ENCODE data around the gene CYBA. TPM values are rescaled to one million over a fixed set of nuclear protein-coding genes. Genes with fewer than 3 reads are reported as not detected.

Gene CYBA
- total and polyA plus RNA-seq, 3 experiments from 2014 or later: 208 to 1,129 (median 237) TPM

- ChIA-PET POLR2A (interaction anchor here (1.6 to 2.4 kb wide), 2 partner anchors 14 to 68 kb away, joined by 8 to 15 read pairs; no protein-coding TSS in a partner anchor), CTCF (interaction anchor here (1.0 to 4.2 kb wide), 3 partner anchors 14 to 159 kb away, joined by 3 to 21 read pairs (median 6); partner anchors contain the start of gene ZC3H18)
- Histone ChIP-seq H3K4me3 (ENCODE audit: low read length) (peak overlapping the region; percentile 61), H3K27ac (ENCODE audit: low read depth, low read length) (peak overlapping the region; percentile 75), H3K4me1 (ENCODE audit: insufficient read depth, low read length) (peaks cover 40% of the 10 kb centered on the region), H3K9me3 (ENCODE audit: low read length) (no peaks in the 10 kb centered on the region), H3K27me3 (ENCODE audit: insufficient read depth, low read length, poor library complexity, severe bottlenecking) (no peaks in the 10 kb centered on the region), H3K36me3 (ENCODE audit: insufficient read depth, low read length) (no peaks in the 10 kb centered on the region)
- peak overlapping the region; percentile 83 to 97 (median 92) for H3K27ac Mint-ChIP-seq
- H3K9me3 Mint-ChIP-seq: peaks cover 0 to 6% (median 3%) of the 10 kb centered on the region in 5 donors
- peaks cover 31 to 48% (median 31%) of the 10 kb centered on the region in 3 donors for H3K4me1 Mint-ChIP-seq
- no peaks in the 10 kb centered on the region for H3K27me3 Mint-ChIP-seq
- peak; percentile 46 to 73 (median 56) for DNase-seq
- H3K4me3 Mint-ChIP-seq: peak overlapping the region; percentile 75 to 90 (median 82)
- peaks cover 0 to 34% (median 3%) of the 10 kb centered on the region in 3 donors for H3K36me3 Mint-ChIP-seq
Measured at GRCh38 chr16:88634141-88634993, 16.5 kb downstream of the CYBA start.

- Histone ChIP-seq H3K4me3 (ENCODE audit: low read length) (peak overlapping the region; percentile 61), H3K9me3 (ENCODE audit: low read length) (no peaks in the 10 kb centered on the region), H3K27ac (ENCODE audit: low read depth, low read length) (peak overlapping the region; percentile 75), H3K36me3 (ENCODE audit: insufficient read depth, low read length) (no peaks in the 10 kb centered on the region), H3K4me1 (ENCODE audit: insufficient read depth, low read length) (peaks cover 34% of the 10 kb centered on the region), H3K27me3 (ENCODE audit: insufficient read depth, low read length, poor library complexity, severe bottlenecking) (no peaks in the 10 kb centered on the region)
- peak overlapping the region; percentile 75 to 90 (median 82) for H3K4me3 Mint-ChIP-seq
- CTCF ChIA-PET: interaction anchor here (0.7 to 4.2 kb wide), 11 partner anchors 13 to 1140 kb away, joined by 3 to 21 read pairs (median 3); partner anchors contain the start of genes GALNS, MVD, TRAPPC2L and ZC3H18
- H3K36me3 Mint-ChIP-seq: peaks cover 0 to 39% (median 3%) of the 10 kb centered on the region in 3 donors
- POLR2A ChIA-PET: interaction anchor here (0.7 to 2.4 kb wide), 5 partner anchors 14 to 69 kb away, joined by 3 to 15 read pairs (median 4); partner anchors contain the start of gene MVD
- H3K4me1 Mint-ChIP-seq: peaks cover 30 to 43% (median 31%) of the 10 kb centered on the region in 3 donors
- peaks cover 0 to 6% (median 3%) of the 10 kb centered on the region in 5 donors for H3K9me3 Mint-ChIP-seq
- peak; percentile 44 to 83 (median 69) for DNase-seq
- no peaks in the 10 kb centered on the region for H3K27me3 Mint-ChIP-seq
- peak overlapping the region; percentile 83 to 97 (median 92) for H3K27ac Mint-ChIP-seq
Measured at GRCh38 chr16:88633684-88634140, 17.1 kb downstream of the CYBA start.

GRCh38 chr16:88632587-88632930, 18.3 kb downstream of the CYBA start:
- ChIA-PET POLR2A (interaction anchor here (0.5 to 2.4 kb wide), 5 partner anchors 12 to 70 kb away, joined by 3 to 15 read pairs (median 7); partner anchors contain the start of gene MVD), CTCF (interaction anchor here (0.9 to 4.2 kb wide), 7 partner anchors 12 to 1141 kb away, joined by 3 to 21 read pairs (median 5); partner anchors contain the start of gene ZC3H18)
- H3K36me3 Mint-ChIP-seq: peaks cover 0 to 50% (median 3%) of the 10 kb centered on the region in 3 donors
- H3K27ac ChIP-seq (ENCODE audit: low read depth, low read length): no peak overlapping the region
- peaks cover 22% of the 10 kb centered on the region for H3K4me1 ChIP-seq (ENCODE audit: insufficient read depth, low read length)
- peaks cover 19 to 32% (median 22%) of the 10 kb centered on the region in 3 donors for H3K4me1 Mint-ChIP-seq
- no peaks in the 10 kb centered on the region for H3K9me3 ChIP-seq (ENCODE audit: low read length)
- no peak for DNase-seq
- peak overlapping the region in 7 of 8 donors; percentile 17 to 97 (median 93) for H3K27ac Mint-ChIP-seq
- peak overlapping the region in 4 of 7 donors; percentile 19 to 65 (median 34) for H3K4me3 Mint-ChIP-seq
- H3K4me3 ChIP-seq (ENCODE audit: low read length): no peak overlapping the region
- no peaks in the 10 kb centered on the region for H3K27me3 Mint-ChIP-seq
- no peaks in the 10 kb centered on the region for H3K27me3 ChIP-seq (ENCODE audit: insufficient read depth, low read length, poor library complexity, severe bottlenecking)
- peaks cover 0 to 4% (median under 1%) of the 10 kb centered on the region in 5 donors for H3K9me3 Mint-ChIP-seq
- peaks cover 8% of the 10 kb centered on the region for H3K36me3 ChIP-seq (ENCODE audit: insufficient read depth, low read length)

GRCh38 chr16:88631920-88632586, 18.8 kb downstream of the CYBA start:
- Histone ChIP-seq H3K9me3 (ENCODE audit: low read length) (no peaks in the 10 kb centered on the region), H3K4me1 (ENCODE audit: insufficient read depth, low read length) (peaks cover 17% of the 10 kb centered on the region), H3K4me3 (ENCODE audit: low read length) (no peak overlapping the region), H3K36me3 (ENCODE audit: insufficient read depth, low read length) (peaks cover 10% of the 10 kb centered on the region), H3K27me3 (ENCODE audit: insufficient read depth, low read length, poor library complexity, severe bottlenecking) (no peaks in the 10 kb centered on the region), H3K27ac (ENCODE audit: low read depth, low read length) (no peak overlapping the region)
- ChIA-PET POLR2A (interaction anchor here (0.7 to 2.4 kb wide), 2 partner anchors 9 to 12 kb away, joined by 8 to 15 read pairs; no protein-coding TSS in a partner anchor), CTCF (interaction anchor here (0.9 to 4.2 kb wide), 5 partner anchors 9 to 62 kb away, joined by 3 to 21 read pairs (median 6); partner anchors contain the start of gene ZC3H18)
- DNase-seq: no peak
- Mint-ChIP-seq H3K9me3 (peaks cover 0 to under 1% (median 0%) of the 10 kb centered on the region in 5 donors), H3K36me3 (peaks cover 0 to 53% (median 3%) of the 10 kb centered on the region in 3 donors), H3K27ac (peak overlapping the region in 7 of 8 donors; percentile 5 to 97 (median 76)), H3K4me3 (peak overlapping the region in 3 of 7 donors; percentile 13 to 65 (median 58)), H3K4me1 (peaks cover 14 to 27% (median 17%) of the 10 kb centered on the region in 3 donors), H3K27me3 (no peaks in the 10 kb centered on the region)

- H3K27me3 Mint-ChIP-seq: no peaks in the 10 kb centered on the region
- peak overlapping the region in 3 of 7 donors; percentile 13 to 63 (median 58) for H3K4me3 Mint-ChIP-seq
- Histone ChIP-seq H3K27me3 (ENCODE audit: insufficient read depth, low read length, poor library complexity, severe bottlenecking) (no peaks in the 10 kb centered on the region), H3K4me1 (ENCODE audit: insufficient read depth, low read length) (peaks cover 16% of the 10 kb centered on the region), H3K27ac (ENCODE audit: low read depth, low read length) (no peak overlapping the region), H3K36me3 (ENCODE audit: insufficient read depth, low read length) (peaks cover 14% of the 10 kb centered on the region), H3K4me3 (ENCODE audit: low read length) (no peak overlapping the region), H3K9me3 (ENCODE audit: low read length) (no peaks in the 10 kb centered on the region)
- ChIA-PET POLR2A (interaction anchor here (0.7 kb wide), 1 partner anchor 9 kb away, joined by 8 read pairs; no protein-coding TSS in a partner anchor), CTCF (interaction anchor here (0.9 to 4.2 kb wide), 3 partner anchors 9 to 54 kb away, joined by 3 to 21 read pairs (median 8); no protein-coding TSS in a partner anchor)
- H3K9me3 Mint-ChIP-seq: no peaks in the 10 kb centered on the region
- peaks cover 12 to 27% (median 16%) of the 10 kb centered on the region in 3 donors for H3K4me1 Mint-ChIP-seq
- DNase-seq: no peak
- peaks cover 0 to 60% (median 3%) of the 10 kb centered on the region in 3 donors for H3K36me3 Mint-ChIP-seq
- H3K27ac Mint-ChIP-seq: peak overlapping the region in 6 of 8 donors; percentile 47 to 96 (median 76)
Measured at GRCh38 chr16:88631384-88631783, 19.5 kb downstream of the CYBA start.

- Histone ChIP-seq H3K9me3 (ENCODE audit: low read length) (no peaks in the 10 kb centered on the region), H3K4me1 (ENCODE audit: insufficient read depth, low read length) (peaks cover 16% of the 10 kb centered on the region), H3K36me3 (ENCODE audit: insufficient read depth, low read length) (peaks cover 14% of the 10 kb centered on the region), H3K4me3 (ENCODE audit: low read length) (no peak overlapping the region), H3K27me3 (ENCODE audit: insufficient read depth, low read length, poor library complexity, severe bottlenecking) (no peaks in the 10 kb centered on the region), H3K27ac (ENCODE audit: low read depth, low read length) (no peak overlapping the region)
- H3K27me3 Mint-ChIP-seq: no peaks in the 10 kb centered on the region
- peak overlapping the region in 1 of 7 donors; percentile 58 for H3K4me3 Mint-ChIP-seq
- ChIA-PET CTCF (interaction anchor here (0.9 to 4.2 kb wide), 2 partner anchors 10 to 11 kb away, joined by 3 to 21 read pairs; no protein-coding TSS in a partner anchor), POLR2A (no interaction called here)
- H3K9me3 Mint-ChIP-seq: no peaks in the 10 kb centered on the region
- peaks cover 7 to 24% (median 12%) of the 10 kb centered on the region in 3 donors for H3K4me1 Mint-ChIP-seq
- DNase-seq: no peak
- H3K27ac Mint-ChIP-seq: peak overlapping the region in 3 of 8 donors; percentile 43 to 96 (median 75)
- peaks cover 0 to 64% (median 3%) of the 10 kb centered on the region in 3 donors for H3K36me3 Mint-ChIP-seq
Measured at GRCh38 chr16:88630941-88631340, 19.9 kb downstream of the CYBA start.

GRCh38 chr16:88630433-88630832, 20.4 kb downstream of the CYBA start:
- Histone ChIP-seq H3K4me3 (ENCODE audit: low read length) (no peak overlapping the region), H3K27ac (ENCODE audit: low read depth, low read length) (no peak overlapping the region), H3K9me3 (ENCODE audit: low read length) (no peaks in the 10 kb centered on the region), H3K27me3 (ENCODE audit: insufficient read depth, low read length, poor library complexity, severe bottlenecking) (no peaks in the 10 kb centered on the region), H3K4me1 (ENCODE audit: insufficient read depth, low read length) (peaks cover 12% of the 10 kb centered on the region), H3K36me3 (ENCODE audit: insufficient read depth, low read length) (peaks cover 16% of the 10 kb centered on the region)
- H3K36me3 Mint-ChIP-seq: peaks cover 0 to 68% (median 3%) of the 10 kb centered on the region in 3 donors
- no peaks in the 10 kb centered on the region for H3K27me3 Mint-ChIP-seq
- DNase-seq: no peak
- ChIA-PET CTCF (interaction anchor here (4.2 kb wide), 1 partner anchor 10 kb away, joined by 21 read pairs; no protein-coding TSS in a partner anchor), POLR2A (no interaction called here)
- H3K27ac Mint-ChIP-seq: peak overlapping the region in 3 of 8 donors; percentile 29 to 95 (median 45)
- H3K9me3 Mint-ChIP-seq: no peaks in the 10 kb centered on the region
- H3K4me1 Mint-ChIP-seq: peaks cover 5 to 20% (median 9%) of the 10 kb centered on the region in 3 donors
- H3K4me3 Mint-ChIP-seq: no peak overlapping the region
